H1 (cell line): ENCODE data around the gene KDM5A. TPM values are rescaled to one million over a fixed set of nuclear protein-coding genes. Genes with fewer than 3 reads are reported as not detected.

Source experiments
- CTCF ChIA-PET: fragments of 300-600 bp; sonication (Branson Sonifier 250); formaldehyde crosslinking; loops from one replicate; lab custom pipeline; 2021; ENCODE audit not compliant: partially characterized antibody; lab: Charles Lee
- POLR2A ChIA-PET: fragments of 300-600 bp; sonication (Branson Sonifier 250); formaldehyde crosslinking; loops from one replicate; lab custom pipeline; 2021; ENCODE audit warnings: inconsistent platforms; ENCODE audit not compliant: partially characterized antibody; lab: Charles Lee
- DNase-seq, 2 experiments: peaks; one replicate each; pipeline versions ENCODE4 v3.0.0 to v3.0.0-alpha.2; 2010 to 2022; ENCODE audit warnings: low spot score in 2 of 2, low read depth in 1 of 2, mixed read lengths in 1 of 2
- FAIRE-seq: peaks from 2 replicates; lab custom pipeline; 2011; peaks lifted over from hg19 to GRCh38; lab: Jason Lieb, UNC
- H2AFZ ChIP-seq: 2 replicates; pipeline ENCODE4 v1.8.1; 2012; ENCODE audit warnings: low read length, inconsistent platforms
- H2AK5ac ChIP-seq: 2 replicates; pipeline ENCODE4 v1.6.1; 2013; ENCODE audit warnings: low read depth, low read length
- H2BK120ac ChIP-seq: replicated peaks from 2 replicates; pipeline ENCODE3; 2013; ENCODE audit warnings: low read depth, low read length, inconsistent platforms
- H2BK12ac ChIP-seq: 2 replicates; pipeline ENCODE4 v1.6.1; 2013; ENCODE audit warnings: low read depth, low read length
- H2BK15ac ChIP-seq: 2 replicates; pipeline ENCODE4 v1.6.1; 2013; ENCODE audit warnings: low read length
- H2BK20ac ChIP-seq: 2 replicates; pipeline ENCODE4 v1.6.1; 2013; ENCODE audit warnings: low read length
- H2BK5ac ChIP-seq: 2 replicates; pipeline ENCODE4 v1.6.1; 2013; ENCODE audit warnings: low read depth, low read length
- H3K14ac ChIP-seq: 2 replicates; pipeline ENCODE4 v1.6.1; 2013; ENCODE audit warnings: inconsistent platforms; ENCODE audit not compliant: insufficient read length
- H3K18ac ChIP-seq: 2 replicates; pipeline ENCODE4 v1.6.1; 2013; ENCODE audit warnings: low read length; ENCODE audit errors: extremely low read depth
- H3K23ac ChIP-seq: 2 replicates; pipeline ENCODE4 v1.6.1; 2013; ENCODE audit warnings: inconsistent platforms; ENCODE audit not compliant: insufficient read length
- H3K23me2 ChIP-seq: 2 replicates; pipeline ENCODE4 v1.6.1; 2013; ENCODE audit warnings: low read depth, low read length
- H3K27ac ChIP-seq: 2 replicates; pipeline ENCODE4 v1.6.1; 2011; ENCODE audit warnings: low read depth, low read length, inconsistent platforms
- H3K27me3 ChIP-seq, 4 experiments: replicated peaks in 1 of 4; 1 replicate in 1 of 4; 2 replicates in 3 of 4; pipeline versions ENCODE4 v1.6.1 to v1.8.1; 2011 to 2013; ENCODE audit warnings: low read length in 3 of 4, mild to moderate bottlenecking in 3 of 4, inconsistent platforms in 2 of 4, mixed read lengths in 2 of 4, moderate library complexity in 1 of 4; ENCODE audit not compliant: control insufficient read depth in 3 of 4, insufficient read depth in 3 of 4; ENCODE audit errors: extremely low read depth in 1 of 4
- H3K36me3 ChIP-seq, 4 experiments: 2 replicates each; pipeline versions ENCODE4 v1.6.1 to v1.8.1; 2011 to 2013; ENCODE audit warnings: mild to moderate bottlenecking in 4 of 4, low read length in 3 of 4, moderate library complexity in 2 of 4, control low read depth in 1 of 4, inconsistent platforms in 1 of 4; ENCODE audit not compliant: insufficient read depth in 4 of 4, control insufficient read depth in 2 of 4
- H3K4ac ChIP-seq: replicated peaks from 2 replicates; pipeline ENCODE3; 2013; ENCODE audit warnings: low read length, low read depth, mixed read lengths, inconsistent platforms; ENCODE audit not compliant: insufficient read length
- H3K4me1 ChIP-seq, 4 experiments: replicated peaks in 1 of 4; 1 replicate in 1 of 4; 2 replicates in 3 of 4; pipeline versions ENCODE4 v1.6.1 to v1.8.1; 2011 to 2013; ENCODE audit warnings: low read length in 3 of 4, inconsistent platforms in 2 of 4, mixed read lengths in 1 of 4; ENCODE audit not compliant: insufficient read depth in 4 of 4, control insufficient read depth in 3 of 4
- H3K4me2 ChIP-seq, 2 experiments: 2 replicates each; pipeline versions ENCODE4 v1.6.1 to v1.8.1; 2011 to 2013; ENCODE audit warnings: low read depth in 2 of 2, low read length in 2 of 2, control low read depth in 1 of 2, inconsistent platforms in 1 of 2, mild to moderate bottlenecking in 1 of 2; ENCODE audit not compliant: insufficient read depth in 1 of 2
- H3K4me3 ChIP-seq, 4 experiments: fragments of 200-600, 300-600 bp in 1 of 4; sonication (generic), shearing (Covaris generic), sonication (Bioruptor Twin) in 1 of 4; 2 replicates each; pipeline versions ENCODE4 v1.5.1 to v1.8.1; 2011 to 2016; ENCODE audit warnings: low read length in 4 of 4, low read depth in 3 of 4, control low read depth in 2 of 4, inconsistent platforms in 2 of 4, mild to moderate bottlenecking in 2 of 4, mixed read lengths in 1 of 4, moderate library complexity in 1 of 4; ENCODE audit not compliant: insufficient read depth in 2 of 4; ENCODE audit errors: extremely low read depth in 1 of 4
- H3K56ac ChIP-seq: replicated peaks from 2 replicates; pipeline ENCODE3; 2013; ENCODE audit warnings: low read depth, mild to moderate bottlenecking, mixed read lengths, low read length, inconsistent platforms; ENCODE audit not compliant: insufficient read length
- H3K79me1 ChIP-seq: 2 replicates; pipeline ENCODE4 v1.6.1; 2013; ENCODE audit warnings: low read depth, low read length, control low read depth
- H3K79me2 ChIP-seq, 2 experiments: 2 replicates each; pipeline versions ENCODE4 v1.6.1 to v1.8.1; 2012 to 2013; ENCODE audit warnings: low read length in 2 of 2, mild to moderate bottlenecking in 2 of 2, inconsistent platforms in 1 of 2; ENCODE audit not compliant: insufficient read depth in 2 of 2, control insufficient read depth in 1 of 2
- H3K9ac ChIP-seq, 4 experiments: replicated peaks in 1 of 4; 1 replicate in 1 of 4; 2 replicates in 3 of 4; pipeline versions ENCODE4 v1.6.1 to v1.8.1; 2011 to 2013; ENCODE audit warnings: low read depth in 3 of 4, low read length in 3 of 4, control low read depth in 2 of 4, mild to moderate bottlenecking in 2 of 4, moderate library complexity in 2 of 4, inconsistent platforms in 1 of 4; ENCODE audit errors: extremely low read depth in 1 of 4
- H3K9me3 ChIP-seq, 2 experiments: 2 replicates each; pipeline versions ENCODE4 v1.6.1 to v1.8.1; 2012 to 2013; ENCODE audit warnings: mild to moderate bottlenecking in 2 of 2, moderate library complexity in 2 of 2, control low read depth in 1 of 2, inconsistent platforms in 1 of 2, low read depth in 1 of 2, low read length in 1 of 2, mixed read lengths in 1 of 2; ENCODE audit not compliant: insufficient read depth in 2 of 2
- H4K20me1 ChIP-seq, 2 experiments: replicated peaks in 1 of 2; 2 replicates each; pipeline versions ENCODE3 to v1.8.1; 2011 to 2013; ENCODE audit warnings: inconsistent platforms in 2 of 2, low read length in 2 of 2, mild to moderate bottlenecking in 1 of 2; ENCODE audit not compliant: insufficient read depth in 2 of 2, control insufficient read depth in 1 of 2
- H4K5ac ChIP-seq: 2 replicates; pipeline ENCODE4 v1.6.1; 2013; ENCODE audit warnings: low read length, low read depth, mixed read lengths, inconsistent platforms; ENCODE audit not compliant: insufficient read length
- H4K8ac ChIP-seq: 2 replicates; pipeline ENCODE4 v1.8.0; 2013; ENCODE audit warnings: mild to moderate bottlenecking, moderate library complexity, low read length, inconsistent platforms; ENCODE audit not compliant: insufficient read depth; ENCODE audit errors: extremely low read depth
- H4K91ac ChIP-seq: replicated peaks from 2 replicates; pipeline ENCODE3; 2013; ENCODE audit warnings: low read length, mixed read lengths, inconsistent platforms; ENCODE audit not compliant: insufficient read length
- ATF2 ChIP-seq: IDR thresholded peaks from 2 replicates; pipeline ENCODE4 v1.6.1; 2012; ENCODE audit warnings: low read length, inconsistent platforms
- CHD1 ChIP-seq: IDR thresholded peaks from 2 replicates; pipeline ENCODE4 v1.6.1; 2012; ENCODE audit warnings: low read depth, low read length, improper control_type of control experiment
- EZH2 ChIP-seq: fragments of 200-600 bp; sonication (generic); IDR thresholded peaks from 2 replicates; pipeline ENCODE4 v1.7.1; 2012; ENCODE audit warnings: low read depth, mild to moderate bottlenecking, moderate library complexity, low read length, inconsistent platforms; ENCODE audit not compliant: severe bottlenecking
- JUN ChIP-seq: IDR thresholded peaks from 2 replicates; pipeline ENCODE4 v1.6.1; 2011; ENCODE audit warnings: low read depth, mild to moderate bottlenecking, improper control_type of control experiment, low read length
- JUND ChIP-seq: IDR thresholded peaks from 2 replicates; pipeline ENCODE4 v1.6.1; 2011; ENCODE audit warnings: mild to moderate bottlenecking, improper control_type of control experiment, low read length
- KDM1A ChIP-seq: fragments of 200-600, 300-600 bp; sonication (generic); IDR thresholded peaks from 2 replicates; pipeline ENCODE4 v1.7.1; 2016; ENCODE audit warnings: mild to moderate bottlenecking, low read length, borderline replicate concordance
- MAX ChIP-seq: IDR thresholded peaks from 2 replicates; pipeline ENCODE4 v1.6.1; 2012; ENCODE audit warnings: inconsistent platforms
- POLR2A ChIP-seq, 2 experiments: IDR thresholded peaks; 1 replicate in 1 of 2; 2 replicates in 1 of 2; pipeline ENCODE4 v1.6.1; 2011; ENCODE audit warnings: low read depth in 2 of 2, low read length in 2 of 2, mild to moderate bottlenecking in 2 of 2; ENCODE audit errors: control extremely low read depth in 1 of 2
- POU5F1 ChIP-seq: IDR thresholded peaks from 2 replicates; pipeline ENCODE4 v1.6.1; 2011; ENCODE audit warnings: low read depth, mild to moderate bottlenecking, low read length, moderate library complexity
- RXRA ChIP-seq: IDR thresholded peaks from 2 replicates; pipeline ENCODE4 v1.6.1; 2011; ENCODE audit warnings: low read depth, mild to moderate bottlenecking, low read length, moderate library complexity; ENCODE audit not compliant: insufficient read depth
- YY1 ChIP-seq: IDR thresholded peaks from 2 replicates; pipeline ENCODE4 v1.6.1; 2011; ENCODE audit warnings: low read depth, mild to moderate bottlenecking, low read length
- WGBS, 2 experiments: shearing (Covaris generic) in 1 of 2; methylation state at CpG; one replicate each; pipeline versions ENCODE4 v1.1.6 to v1.1.7; 2013 to 2015; ENCODE audit warnings: low lambda C conversion rate in 2 of 2, mixed read lengths in 2 of 2, inconsistent platforms in 1 of 2, low coverage in 1 of 2, missing lambda C conversion rate in 1 of 2; ENCODE audit not compliant: insufficient replicate concordance in 2 of 2, insufficient coverage in 1 of 2, insufficient read length in 1 of 2; ENCODE audit errors: extremely low coverage in 1 of 2, missing lambda C conversion rate in 1 of 2; 5-methylcytosine and 5-hydroxymethylcytosine counted together
- polyA plus RNA-seq, 7 experiments: library from polyadenylated mRNA; depleted of rRNA in 3 of 7; stranded (reverse) in 5 of 7; unstranded in 2 of 7; fragments of >200 nt in 5 of 7; fragments of 200-250 nt in 2 of 7; gene quantifications; 1 replicate in 5 of 7; 2 replicates in 1 of 7; 4 replicates in 1 of 7; pipeline versions ENCODE4 v1.2.1 to v1.2.3, GENCODE V29; 2011 to 2013; ENCODE audit warnings: missing spikeins in 2 of 7, mixed read lengths in 2 of 7
- total RNA-seq: library from RNA; stranded (reverse); fragmentation: NEBNext Ultra II Directional; extraction: Animal tissue kit (Norgen Biotek cat#: 25700); gene quantifications from 2 replicates; pipeline ENCODE4 v1.2.1, GENCODE V29; 2021

KDM5A gene
- total and polyA plus RNA-seq, 2 of the 8 experiments (the other 6 are each of a cell fraction or from before 2014, with no cell fraction given) = 6.3 to 36.9 TPM

- POLR2A ChIA-PET = interaction anchor here (0.6 to 6.0 kb wide), 5 partner anchors 9 to 283 kb away, joined by 3 to 73 read pairs (median 4); partner anchors contain the start of gene CCDC77
- H3K4me1 ChIP-seq = no peaks in the 10 kb centered on the region; a peak in 2 of 7 replicates
- H2BK20ac ChIP-seq = no peak overlapping the region
- peak overlapping the region; percentile 98; the same call in 1 of the 2 replicates for H2AFZ ChIP-seq
- no peak overlapping the region for H3K4ac ChIP-seq
- peak overlapping the region; percentile 86 to 98 (median 94) for H3K4me3 ChIP-seq
- peak overlapping the region; percentile 98 for H4K8ac ChIP-seq
- H3K36me3 ChIP-seq = peaks cover 0 to 11% (median 5%) of the 10 kb centered on the region in 4 experiments; a peak in 5 of 8 replicates
- peak overlapping the region; percentile 95 for H3K27ac ChIP-seq
- peak overlapping the region; percentile 73 to 95 (median 90) for H3K9ac ChIP-seq
- H4K5ac ChIP-seq = no peak overlapping the region
- H3K23me2 ChIP-seq = peaks cover 15% of the 10 kb centered on the region
- 4% methylated on average over 25 of the region's 35 CpGs; no CpG with 5 or more reads in 1 of the 2 experiments for WGBS, 2 experiments
- DNase-seq = no peak
- H3K79me1 ChIP-seq = 0 out of 2 replicates have a peak, but pooled peaks cover 2% of the 10 kb centered on the region
- H3K14ac ChIP-seq = no peak overlapping the region
- no peak overlapping the region for H3K23ac ChIP-seq
- no peak overlapping the region for H2AK5ac ChIP-seq
- peak overlapping the region; percentile 100 for H2BK5ac ChIP-seq
- H3K9me3 ChIP-seq = no peaks in the 10 kb centered on the region
- H4K91ac ChIP-seq = no peak overlapping the region
- peak overlapping the region; percentile 9 for H3K56ac ChIP-seq
- H3K18ac ChIP-seq = peak overlapping the region; percentile 32; the same call in 1 of the 2 replicates
- no peak for FAIRE-seq
- H2BK15ac ChIP-seq = no peak overlapping the region
- peak overlapping the region; percentile 98; the same call in 1 of the 2 replicates for H2BK12ac ChIP-seq
- H3K4me2 ChIP-seq = peak overlapping the region; percentile 93 to 98
- no peak overlapping the region for H2BK120ac ChIP-seq
- H3K27me3 ChIP-seq = no peaks in the 10 kb centered on the region
- H4K20me1 ChIP-seq = peaks cover 1 to 3% of the 10 kb centered on the region in 2 experiments
- peaks cover 16 to 42% of the 10 kb centered on the region in 2 experiments for H3K79me2 ChIP-seq
- CTCF ChIA-PET = interaction anchor here (0.7 kb wide), 1 partner anchor 13 kb away, joined by 5 read pairs; the partner anchor contains the start of gene CCDC77
- TF ChIP-seq POLR2A (IDR thresholded peaks at IDR 0.05; ENCODE audit: control extremely low read depth in 1 of 2, low read depth in 2 of 2, low read length in 2 of 2) = peak in 1 of 2 experiments; percentile 23; a peak in 1 of 3 replicates
- no peak for TF ChIP-seq POU5F1
- no peak for TF ChIP-seq ATF2
- no peak for TF ChIP-seq CHD1
- no peak for TF ChIP-seq JUN
- TF ChIP-seq JUND = no peak
- TF ChIP-seq KDM1A = no peak
- peak; percentile 72 for TF ChIP-seq YY1
- TF ChIP-seq MAX = no peak
- no peak for TF ChIP-seq EZH2
- TF ChIP-seq RXRA = no peak
Measured at GRCh38 chr12:388541-389141, 479 bp downstream of the KDM5A start.
